Erythroblast (primary cell): ENCODE results near the gene DOK5.

Experiments
- GATA1 ChIP-seq: IDR thresholded peaks from 2 replicates; pipeline ENCODE4 v1.6.1; 2011; ENCODE audit warnings: low read depth, mild to moderate bottlenecking, control low read depth, low read length, moderate library complexity
- POLR2A ChIP-seq: IDR thresholded peaks from 2 replicates; pipeline ENCODE4 v1.6.1; 2011; ENCODE audit warnings: mild to moderate bottlenecking, low read length

DNA sequence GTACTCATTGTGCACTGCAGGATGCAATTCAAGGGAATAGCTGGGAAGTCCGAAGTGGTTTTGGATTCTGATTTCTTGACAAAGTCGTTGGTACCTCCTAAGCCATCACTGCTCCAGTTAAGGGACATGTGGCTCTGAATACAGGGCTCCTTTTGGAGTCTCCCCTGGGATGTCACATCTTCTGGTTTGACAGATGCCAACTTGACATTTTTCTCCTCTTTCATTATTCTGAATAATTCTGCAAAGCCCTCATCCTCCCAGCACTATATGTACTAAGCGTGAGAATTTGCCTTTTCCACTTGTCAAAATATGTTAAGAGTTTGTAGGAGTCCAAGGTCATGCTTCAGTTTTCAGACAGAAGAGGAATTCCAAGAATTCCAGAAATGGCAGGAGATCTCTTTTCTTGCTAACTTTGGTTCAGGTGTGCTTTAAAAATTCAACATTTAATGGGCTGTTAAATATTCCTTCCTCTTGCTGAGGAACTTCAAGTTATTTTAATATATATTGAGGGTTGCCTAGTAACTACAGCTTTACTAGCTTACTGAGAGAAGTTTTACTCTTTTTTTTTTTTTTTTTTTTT is 38.7 kb downstream of the DOK5 start:
- TF ChIP-seq POLR2A: no peak
- TF ChIP-seq GATA1: no peak
